Measurements from ENCODE around the gene XRCC3.

DNA sequence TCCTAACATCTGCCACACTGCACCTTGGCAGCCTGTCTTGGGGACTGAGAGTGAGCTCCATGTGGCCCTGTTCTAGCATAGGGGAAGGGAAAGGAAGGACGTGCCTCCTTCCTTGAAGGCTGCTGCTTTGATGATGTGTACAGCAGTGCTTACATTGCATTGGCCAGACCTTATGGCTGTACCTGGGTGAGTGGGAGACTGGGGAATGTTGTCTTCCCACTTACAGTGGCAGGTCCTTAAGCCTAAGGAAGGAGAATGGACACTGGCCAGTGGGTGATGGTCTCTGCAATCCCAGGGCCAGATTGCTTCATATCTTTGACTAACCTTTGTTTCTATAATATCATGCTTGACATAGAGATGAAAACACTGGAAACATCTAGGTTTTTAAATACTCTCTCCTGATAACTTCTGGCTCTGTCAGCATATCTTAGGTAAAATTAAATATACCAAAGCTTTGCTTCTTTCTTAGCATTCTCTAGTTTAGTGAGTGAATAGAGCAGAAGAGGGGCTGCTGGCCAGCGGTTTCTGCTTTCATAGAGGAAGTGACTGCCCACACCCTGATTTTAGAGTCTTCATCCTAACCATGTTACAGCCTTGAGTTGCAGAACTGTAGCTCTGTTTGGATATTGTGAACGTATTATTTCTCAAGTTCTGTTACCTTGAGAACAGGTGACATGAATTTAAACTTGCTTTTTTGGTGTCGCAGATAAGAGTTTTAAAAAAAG lies 59.1 kb downstream of the XRCC3 start:
- TF ChIP-seq, protein P1, sequence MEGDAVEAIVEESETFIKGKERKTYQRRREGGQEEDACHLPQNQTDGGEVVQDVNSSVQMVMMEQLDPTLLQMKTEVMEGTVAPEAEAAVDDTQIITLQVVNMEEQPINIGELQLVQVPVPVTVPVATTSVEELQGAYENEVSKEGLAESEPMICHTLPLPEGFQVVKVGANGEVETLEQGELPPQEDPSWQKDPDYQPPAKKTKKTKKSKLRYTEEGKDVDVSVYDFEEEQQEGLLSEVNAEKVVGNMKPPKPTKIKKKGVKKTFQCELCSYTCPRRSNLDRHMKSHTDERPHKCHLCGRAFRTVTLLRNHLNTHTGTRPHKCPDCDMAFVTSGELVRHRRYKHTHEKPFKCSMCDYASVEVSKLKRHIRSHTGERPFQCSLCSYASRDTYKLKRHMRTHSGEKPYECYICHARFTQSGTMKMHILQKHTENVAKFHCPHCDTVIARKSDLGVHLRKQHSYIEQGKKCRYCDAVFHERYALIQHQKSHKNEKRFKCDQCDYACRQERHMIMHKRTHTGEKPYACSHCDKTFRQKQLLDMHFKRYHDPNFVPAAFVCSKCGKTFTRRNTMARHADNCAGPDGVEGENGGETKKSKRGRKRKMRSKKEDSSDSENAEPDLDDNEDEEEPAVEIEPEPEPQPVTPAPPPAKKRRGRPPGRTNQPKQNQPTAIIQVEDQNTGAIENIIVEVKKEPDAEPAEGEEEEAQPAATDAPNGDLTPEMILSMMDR (IDR thresholded peaks at IDR 0.05), result no peak
- TF ChIP-seq POLR2AphosphoS5 (IDR thresholded peaks at IDR 0.05; ENCODE audit: low read depth, low read length) (no peak), SIN3A (IDR thresholded peaks at IDR 0.05; ENCODE audit: borderline replicate concordance, insufficient read depth, low read depth, low read length) (no peak), TCF7L2 (IDR thresholded peaks at IDR 0.05; ENCODE audit: low read depth, low read length) (no peak)
- TF ChIP-seq, protein P2, sequence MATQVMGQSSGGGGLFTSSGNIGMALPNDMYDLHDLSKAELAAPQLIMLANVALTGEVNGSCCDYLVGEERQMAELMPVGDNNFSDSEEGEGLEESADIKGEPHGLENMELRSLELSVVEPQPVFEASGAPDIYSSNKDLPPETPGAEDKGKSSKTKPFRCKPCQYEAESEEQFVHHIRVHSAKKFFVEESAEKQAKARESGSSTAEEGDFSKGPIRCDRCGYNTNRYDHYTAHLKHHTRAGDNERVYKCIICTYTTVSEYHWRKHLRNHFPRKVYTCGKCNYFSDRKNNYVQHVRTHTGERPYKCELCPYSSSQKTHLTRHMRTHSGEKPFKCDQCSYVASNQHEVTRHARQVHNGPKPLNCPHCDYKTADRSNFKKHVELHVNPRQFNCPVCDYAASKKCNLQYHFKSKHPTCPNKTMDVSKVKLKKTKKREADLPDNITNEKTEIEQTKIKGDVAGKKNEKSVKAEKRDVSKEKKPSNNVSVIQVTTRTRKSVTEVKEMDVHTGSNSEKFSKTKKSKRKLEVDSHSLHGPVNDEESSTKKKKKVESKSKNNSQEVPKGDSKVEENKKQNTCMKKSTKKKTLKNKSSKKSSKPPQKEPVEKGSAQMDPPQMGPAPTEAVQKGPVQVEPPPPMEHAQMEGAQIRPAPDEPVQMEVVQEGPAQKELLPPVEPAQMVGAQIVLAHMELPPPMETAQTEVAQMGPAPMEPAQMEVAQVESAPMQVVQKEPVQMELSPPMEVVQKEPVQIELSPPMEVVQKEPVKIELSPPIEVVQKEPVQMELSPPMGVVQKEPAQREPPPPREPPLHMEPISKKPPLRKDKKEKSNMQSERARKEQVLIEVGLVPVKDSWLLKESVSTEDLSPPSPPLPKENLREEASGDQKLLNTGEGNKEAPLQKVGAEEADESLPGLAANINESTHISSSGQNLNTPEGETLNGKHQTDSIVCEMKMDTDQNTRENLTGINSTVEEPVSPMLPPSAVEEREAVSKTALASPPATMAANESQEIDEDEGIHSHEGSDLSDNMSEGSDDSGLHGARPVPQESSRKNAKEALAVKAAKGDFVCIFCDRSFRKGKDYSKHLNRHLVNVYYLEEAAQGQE (IDR thresholded peaks at IDR 0.05; ENCODE audit: insufficient read depth in 1 of 2, low read depth in 2 of 2, low read length in 1 of 2), result no peak

Data from Panc1 (cell line).